Suppressor macrophage treated with lipopolysaccharide for 4 hours (primary cell): ENCODE measurements around the gene ATXN7L1.

ENCODE experiments used
- DNase-seq: peaks from one replicate; pipeline ENCODE4 v3.0.0-alpha.2; 2020

Gene ATXN7L1

GRCh38 chr7:105876091-105876963 lies at the start of gene ATXN7L1:
ATXN7L1 (minus strand) TSS chr7:105876599; CDS start chr7:105876558, 41 bp downstream.
- DNase-seq, result peak; percentile 98

- DNase-seq, result no peak
Measured at GRCh38 chr7:105926131-105926530, 49.7 kb upstream of the ATXN7L1 start.

GRCh38 chr7:105924945-105925344 lies 48.5 kb upstream of the ATXN7L1 start:
- no peak for DNase-seq

- no peak for DNase-seq
Measured at GRCh38 chr7:105920766-105921165, 44.4 kb upstream of the ATXN7L1 start.

GRCh38 chr7:105917659-105918058 lies 41.3 kb upstream of the ATXN7L1 start:
- DNase-seq, result no peak

- DNase-seq, result no peak
Measured at GRCh38 chr7:105916603-105917002, 40.2 kb upstream of the ATXN7L1 start.

GRCh38 chr7:105913947-105914346 lies 37.5 kb upstream of the ATXN7L1 start:
- no peak for DNase-seq

- no peak for DNase-seq
Measured at GRCh38 chr7:105911961-105912575, 35.7 kb upstream of the ATXN7L1 start.

GRCh38 chr7:105910172-105910571 lies 33.8 kb upstream of the ATXN7L1 start:
- DNase-seq, result no peak

- no peak for DNase-seq
Measured at GRCh38 chr7:105909742-105910141, 33.3 kb upstream of the ATXN7L1 start.

- DNase-seq, result no peak
Measured at GRCh38 chr7:105907129-105907846, 30.9 kb upstream of the ATXN7L1 start.

- DNase-seq, result no peak
Measured at GRCh38 chr7:105906695-105907094, 30.3 kb upstream of the ATXN7L1 start.

GRCh38 chr7:105905910-105906568 lies 29.6 kb upstream of the ATXN7L1 start:
- DNase-seq, result no peak

GRCh38 chr7:105905209-105905909 lies 29.0 kb upstream of the ATXN7L1 start:
- no peak for DNase-seq

- DNase-seq, result no peak
Measured at GRCh38 chr7:105904064-105904463, 27.7 kb upstream of the ATXN7L1 start.

- DNase-seq, result no peak
Measured at GRCh38 chr7:105902325-105902911, 26.0 kb upstream of the ATXN7L1 start.

- no peak for DNase-seq
Measured at GRCh38 chr7:105897999-105898398, 21.6 kb upstream of the ATXN7L1 start.

- no peak for DNase-seq
Measured at GRCh38 chr7:105896407-105896911, 20.1 kb upstream of the ATXN7L1 start.

GRCh38 chr7:105894131-105894530 lies 17.7 kb upstream of the ATXN7L1 start:
- no peak for DNase-seq

- DNase-seq, result no peak
Measured at GRCh38 chr7:105892387-105892786, 16.0 kb upstream of the ATXN7L1 start.

GRCh38 chr7:105890290-105890997 lies 14.0 kb upstream of the ATXN7L1 start:
- DNase-seq, result no peak
